Hematopoietic multipotent progenitor cell treated with erythropoietin and hydrocortisone succinate and interleukin-3 and kit ligand, for 6 days (in vitro differentiated cells): ENCODE data around the gene BDNF.
A peak's percentile ranks its signal among the peaks of the same experiment; 100 is the strongest.

Experiments
- DNase-seq: peaks from one replicate; pipeline ENCODE4 v3.0.0-alpha.2; 2015

Gene BDNF

DNA sequence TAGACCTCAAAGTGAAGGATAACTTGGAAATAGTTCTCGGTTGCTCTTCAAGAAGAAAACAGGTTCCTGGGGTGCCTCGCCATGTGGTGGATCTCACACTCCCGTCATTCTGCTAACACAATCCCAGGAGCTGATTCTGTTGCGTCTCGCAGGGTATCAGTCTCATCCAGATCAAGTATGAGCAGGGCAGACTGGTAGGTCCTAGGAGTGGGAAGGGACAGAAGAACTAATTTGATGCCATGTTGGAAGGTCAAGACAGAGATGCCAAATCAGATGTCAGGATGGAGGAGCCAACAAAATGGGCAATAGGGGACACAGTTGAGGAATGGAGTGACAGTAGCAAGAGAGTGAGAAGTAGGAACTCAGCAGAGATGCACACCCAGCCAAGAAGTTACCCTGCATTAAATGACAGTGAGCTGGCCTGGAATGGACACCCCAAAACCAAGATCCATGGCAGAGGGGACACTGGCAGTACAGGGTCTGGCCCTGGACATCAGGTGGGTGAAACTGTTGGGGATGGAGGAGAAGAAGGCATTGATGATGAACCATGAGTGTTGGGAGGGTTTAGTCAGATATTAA lies 76.2 kb downstream of the BDNF start:
- DNase-seq = no peak

DNA sequence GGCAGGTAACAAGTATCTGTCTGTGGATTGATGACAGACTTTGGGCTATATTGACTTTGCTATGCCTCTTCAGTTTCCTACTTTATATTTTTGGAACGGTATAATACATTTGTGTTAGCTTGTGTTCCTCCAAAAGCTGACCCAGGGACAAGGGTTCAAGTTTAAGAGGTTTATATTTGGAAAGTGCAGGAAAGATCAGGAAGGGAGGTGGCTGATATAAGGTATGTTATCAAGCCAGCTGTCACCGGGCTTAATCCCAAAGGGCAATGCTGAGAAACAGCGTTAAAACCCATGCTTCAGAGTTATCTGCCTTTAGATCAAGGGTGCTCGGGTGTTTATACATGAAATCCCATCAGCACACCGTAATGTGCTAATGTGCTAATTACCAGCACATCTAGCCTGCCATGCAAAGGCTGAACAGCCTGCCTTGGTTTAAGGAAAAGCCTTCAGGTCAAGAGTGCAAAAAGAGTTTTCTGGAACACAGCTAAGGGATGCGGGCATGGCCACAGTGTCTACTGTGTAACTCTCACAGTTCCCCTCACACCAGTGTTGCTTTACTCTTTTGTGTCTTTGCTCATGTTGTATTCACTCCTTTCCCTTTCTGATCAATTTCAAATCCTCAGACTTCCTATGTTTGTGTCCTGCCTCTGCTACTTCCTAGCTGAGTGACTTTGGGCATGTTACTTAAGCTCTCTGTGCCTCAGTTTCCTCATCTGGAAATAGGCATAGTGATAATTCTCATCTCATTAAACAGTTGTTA lies 77.5 kb downstream of the BDNF start:
- no peak for DNase-seq

DNA sequence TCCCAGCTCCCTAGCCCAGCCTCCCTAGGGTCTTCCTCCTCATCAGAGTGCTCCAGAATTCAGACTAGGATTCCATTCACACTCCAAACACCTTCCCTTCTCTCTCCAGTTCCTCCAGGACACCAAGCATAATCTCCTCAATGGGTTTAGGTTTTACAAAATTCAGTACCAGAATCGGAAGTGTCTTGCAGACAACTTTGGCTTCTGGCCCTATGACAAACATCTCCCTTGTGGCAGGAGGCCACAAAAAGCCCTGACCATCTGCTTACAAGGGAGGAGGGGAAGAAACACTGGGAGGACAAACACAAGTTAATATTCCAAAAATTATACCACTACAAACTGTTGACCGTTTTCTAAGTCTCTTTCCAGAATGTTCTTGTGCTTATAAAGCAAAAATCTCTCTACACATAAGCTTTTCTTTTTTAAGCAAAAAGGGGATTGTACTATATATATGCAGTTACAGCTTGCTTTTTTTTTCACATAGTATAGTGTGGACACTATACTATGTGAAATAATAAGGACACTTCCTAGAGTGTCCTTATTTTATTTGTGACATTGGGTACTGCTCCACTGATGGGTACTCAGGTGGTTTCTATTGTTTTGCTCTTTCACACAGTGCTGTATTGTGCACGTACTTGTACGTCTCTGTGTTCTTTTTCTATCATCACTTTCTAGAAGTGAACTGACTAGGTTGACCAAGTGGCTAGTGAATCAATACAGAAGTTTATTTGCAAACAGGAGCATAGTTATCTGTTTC lies 78.7 kb downstream of the BDNF start:
- DNase-seq = no peak

DNA sequence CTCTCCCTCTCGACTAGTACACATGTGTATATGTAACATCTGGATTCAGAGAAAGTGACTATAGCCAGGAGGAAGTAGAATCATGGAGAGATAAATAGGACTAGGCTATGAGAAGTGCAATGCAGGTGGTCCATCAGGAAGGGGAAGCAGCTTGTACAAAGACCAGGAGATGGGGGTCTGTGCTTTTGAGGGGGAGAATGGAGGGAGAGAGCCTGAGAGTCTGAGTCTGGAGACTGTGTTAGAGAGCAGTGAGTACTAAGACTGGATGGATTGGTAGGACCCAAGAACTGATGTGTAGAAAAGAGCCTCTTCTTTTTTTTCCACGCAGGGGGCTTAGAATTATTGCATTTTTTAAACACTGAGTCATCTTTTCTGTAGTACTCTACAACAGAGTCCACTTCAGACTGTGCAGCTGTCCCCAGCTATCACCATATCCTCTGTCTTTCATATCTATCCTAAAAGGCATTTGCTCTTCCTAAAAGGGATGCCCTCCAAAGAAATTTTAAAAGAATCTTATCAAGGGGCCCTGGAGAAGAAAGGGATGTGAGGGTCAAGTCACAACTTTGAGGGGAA lies 80.4 kb downstream of the BDNF start:
- no peak for DNase-seq

DNA sequence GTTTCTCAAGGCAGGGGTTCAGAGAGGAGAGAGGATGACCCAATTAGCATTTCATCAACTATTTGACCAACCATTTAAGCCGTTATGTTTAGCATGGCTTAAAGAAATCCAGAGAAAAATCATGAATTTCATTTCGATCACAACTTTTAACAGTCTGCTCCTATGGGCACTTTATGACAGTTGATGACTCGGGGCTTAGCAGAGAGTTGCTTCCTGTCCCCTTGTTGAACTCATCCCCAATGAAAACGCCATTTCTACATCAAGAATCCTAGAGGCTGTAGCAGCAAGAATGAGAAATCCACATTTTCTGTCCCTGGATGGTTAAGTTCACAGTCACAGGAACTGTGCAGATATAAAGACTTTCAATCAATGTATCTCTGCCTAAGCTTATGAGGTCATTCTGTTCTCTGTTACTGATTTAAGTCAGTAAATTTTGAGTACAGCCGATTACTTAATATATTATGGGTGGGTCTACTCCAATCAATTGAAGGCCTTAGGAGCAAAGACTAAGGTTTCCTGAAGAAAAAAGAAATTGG lies 81.1 kb downstream of the BDNF start:
- no peak for DNase-seq

GRCh38 chr11:27618281-27618915 lies 81.9 kb downstream of the BDNF start:
- DNase-seq = peak; percentile 4

- no peak for DNase-seq
Measured at GRCh38 chr11:27616711-27617110, 83.5 kb downstream of the BDNF start.

GRCh38 chr11:27615833-27616232 lies 84.4 kb downstream of the BDNF start:
- DNase-seq = no peak

DNA sequence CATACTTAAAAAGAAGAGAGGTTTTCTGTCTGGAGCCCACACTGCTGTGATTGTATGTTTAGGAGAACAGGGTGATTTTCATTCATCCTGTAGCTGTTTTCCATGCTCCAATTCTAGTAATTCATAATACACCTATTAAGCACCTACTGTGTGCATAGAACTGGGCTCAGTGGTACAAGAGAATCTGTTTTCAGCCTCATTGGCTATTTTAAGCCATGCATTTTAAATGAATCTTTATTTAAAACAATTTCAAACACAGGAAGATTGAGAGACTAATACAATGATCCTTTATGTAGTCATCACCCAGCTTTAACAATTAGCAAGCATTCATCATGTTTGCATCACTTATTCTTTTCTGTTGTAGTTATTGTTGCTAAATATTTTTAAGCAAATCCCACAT lies 86.2 kb downstream of the BDNF start:
- DNase-seq = no peak

GRCh38 chr11:27612932-27613880 lies 87.0 kb downstream of the BDNF start:
- no peak for DNase-seq

DNA sequence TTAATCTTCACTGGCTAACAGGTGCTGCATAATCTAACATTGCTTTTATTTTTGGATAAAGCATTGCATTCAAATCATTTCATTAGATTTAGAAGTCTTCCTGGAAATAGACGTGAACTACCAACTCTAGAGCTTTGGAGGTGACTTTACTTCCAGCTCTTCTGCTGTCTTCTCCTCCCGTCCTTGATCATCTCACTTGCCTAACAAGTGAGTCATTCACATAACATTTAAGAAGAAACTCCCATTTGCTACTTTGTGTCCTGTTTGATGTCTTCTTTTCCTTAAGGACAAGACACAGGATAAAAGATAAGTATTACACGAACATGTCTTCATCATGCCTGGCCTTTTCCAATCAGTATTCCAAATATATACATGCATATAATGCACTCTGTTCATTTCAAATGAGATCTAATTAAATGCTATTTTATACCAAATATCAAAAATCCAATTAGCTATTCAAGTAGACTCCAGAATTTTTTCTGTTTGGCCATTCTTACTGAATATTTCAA lies 88.3 kb downstream of the BDNF start:
- no peak for DNase-seq

DNA sequence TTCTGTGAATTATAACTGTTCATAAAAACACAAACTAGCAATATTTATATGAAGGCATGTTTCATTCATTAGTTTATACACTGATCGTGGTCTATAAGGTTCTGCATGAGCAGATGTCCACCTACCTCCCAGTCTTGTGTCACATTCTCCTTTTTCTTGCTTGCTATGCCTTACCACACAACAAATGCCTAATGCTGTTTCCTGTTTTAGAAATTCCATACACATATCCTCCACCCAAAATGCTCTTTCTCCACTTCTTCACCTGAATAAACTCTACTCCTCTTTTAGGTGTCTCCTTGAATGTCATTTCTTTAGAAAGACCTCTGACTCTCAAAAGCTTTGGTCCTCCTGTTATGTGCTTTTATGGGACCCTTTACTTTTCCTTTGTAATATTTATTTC lies 88.9 kb downstream of the BDNF start:
- no peak for DNase-seq

DNA sequence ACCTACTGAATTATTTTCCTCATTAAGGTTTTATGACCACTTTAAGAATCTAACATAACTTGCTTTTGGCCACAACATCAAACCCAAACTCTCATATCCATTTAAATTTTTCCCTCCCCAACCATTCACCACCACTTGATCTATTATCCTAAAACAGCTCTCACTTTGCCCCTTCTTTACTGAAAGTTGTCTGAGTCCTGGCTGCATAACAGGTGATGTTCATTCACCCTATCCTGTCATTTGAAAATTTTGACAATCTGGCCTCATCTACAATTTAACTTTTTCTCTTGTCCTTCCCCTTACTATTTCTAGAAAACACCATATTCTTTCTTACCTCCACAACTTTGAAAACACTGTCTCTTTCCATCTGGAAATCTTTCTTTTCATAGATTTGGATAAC lies 89.3 kb downstream of the BDNF start:
- no peak for DNase-seq

DNA sequence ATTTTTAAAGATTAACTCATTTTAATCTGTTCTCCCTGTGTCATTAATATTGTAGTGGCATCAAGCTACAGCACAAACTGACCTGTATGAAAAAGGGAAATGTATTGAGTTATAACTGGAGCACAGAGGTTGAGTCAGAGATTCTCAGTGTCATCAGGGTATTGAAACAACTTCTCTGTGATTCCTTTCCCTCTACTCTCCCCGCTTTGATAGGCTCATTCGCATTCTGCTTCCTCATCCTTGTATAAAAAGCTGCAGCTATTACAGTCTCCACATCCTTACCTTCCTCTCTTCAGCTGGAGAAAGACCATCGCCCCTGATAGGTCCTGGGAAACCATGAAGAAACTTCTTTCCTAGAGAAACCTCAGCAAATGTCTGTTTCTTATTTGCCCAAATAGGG lies 90.0 kb downstream of the BDNF start:
- DNase-seq = no peak

GRCh38 chr11:27608951-27609350 lies 91.3 kb downstream of the BDNF start:
- no peak for DNase-seq

DNA sequence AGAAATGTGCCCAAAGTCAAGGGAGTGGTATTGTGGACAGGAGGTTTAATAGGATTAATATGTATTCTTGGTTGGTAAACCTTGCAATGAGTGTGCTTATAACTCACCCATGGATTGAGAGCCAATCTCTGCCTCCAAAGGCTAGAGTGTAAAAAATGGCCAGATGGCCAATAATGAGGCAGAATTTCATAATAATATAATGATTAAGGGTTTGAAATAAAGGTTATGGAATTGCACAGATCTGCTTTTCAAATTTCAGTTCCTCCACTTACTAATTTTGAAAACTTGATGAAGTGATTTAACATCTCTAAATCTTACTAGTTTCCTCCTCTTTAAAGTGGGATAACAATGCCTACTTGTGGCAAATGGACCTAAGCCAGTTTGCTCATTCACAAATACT lies 94.8 kb downstream of the BDNF start:
- no peak for DNase-seq
